Measurements from ENCODE around the gene OR2T11.
A peak's percentile ranks its signal among the peaks of the same experiment; 100 is the strongest.

OR2T11 gene

DNA sequence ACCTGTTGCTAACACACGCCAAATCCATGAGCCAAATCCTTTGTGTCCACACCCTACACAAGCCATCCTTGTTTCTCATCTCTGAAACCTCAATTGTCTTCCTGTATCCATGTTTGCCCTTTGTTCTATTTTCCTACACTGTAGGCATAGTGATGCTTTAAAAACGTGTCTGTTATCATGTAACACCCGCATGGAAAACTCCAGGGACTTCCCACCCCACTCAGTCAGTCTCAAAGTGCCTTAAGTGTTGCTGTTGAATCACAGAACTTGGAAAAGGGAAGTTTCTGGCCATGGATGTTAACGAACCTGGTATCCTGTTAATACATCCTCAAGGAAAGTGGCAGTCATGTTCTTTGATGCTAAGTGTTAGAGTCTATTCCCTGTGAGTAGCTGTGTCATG is 9.7 kb downstream of the OR2T11 start:
- DNase-seq (ENCODE audit: extremely low read depth, insufficient read length) = no peak
- H3K4me3 ChIP-seq (replicated peaks; ENCODE audit: low read depth, low read length) = no peak overlapping the region
- TF ChIP-seq, protein P1, sequence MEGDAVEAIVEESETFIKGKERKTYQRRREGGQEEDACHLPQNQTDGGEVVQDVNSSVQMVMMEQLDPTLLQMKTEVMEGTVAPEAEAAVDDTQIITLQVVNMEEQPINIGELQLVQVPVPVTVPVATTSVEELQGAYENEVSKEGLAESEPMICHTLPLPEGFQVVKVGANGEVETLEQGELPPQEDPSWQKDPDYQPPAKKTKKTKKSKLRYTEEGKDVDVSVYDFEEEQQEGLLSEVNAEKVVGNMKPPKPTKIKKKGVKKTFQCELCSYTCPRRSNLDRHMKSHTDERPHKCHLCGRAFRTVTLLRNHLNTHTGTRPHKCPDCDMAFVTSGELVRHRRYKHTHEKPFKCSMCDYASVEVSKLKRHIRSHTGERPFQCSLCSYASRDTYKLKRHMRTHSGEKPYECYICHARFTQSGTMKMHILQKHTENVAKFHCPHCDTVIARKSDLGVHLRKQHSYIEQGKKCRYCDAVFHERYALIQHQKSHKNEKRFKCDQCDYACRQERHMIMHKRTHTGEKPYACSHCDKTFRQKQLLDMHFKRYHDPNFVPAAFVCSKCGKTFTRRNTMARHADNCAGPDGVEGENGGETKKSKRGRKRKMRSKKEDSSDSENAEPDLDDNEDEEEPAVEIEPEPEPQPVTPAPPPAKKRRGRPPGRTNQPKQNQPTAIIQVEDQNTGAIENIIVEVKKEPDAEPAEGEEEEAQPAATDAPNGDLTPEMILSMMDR (IDR thresholded peaks at IDR 0.05; ENCODE audit: insufficient read depth, low read length, poor library complexity, severe bottlenecking) = no peak
- H3K27me3 ChIP-seq (replicated peaks; ENCODE audit: control insufficient read depth, insufficient read depth, low read length) = no peaks in the 10 kb centered on the region
- no peaks in the 10 kb centered on the region for H3K36me3 ChIP-seq (ENCODE audit: control insufficient read depth, insufficient read depth, low read length)

DNA sequence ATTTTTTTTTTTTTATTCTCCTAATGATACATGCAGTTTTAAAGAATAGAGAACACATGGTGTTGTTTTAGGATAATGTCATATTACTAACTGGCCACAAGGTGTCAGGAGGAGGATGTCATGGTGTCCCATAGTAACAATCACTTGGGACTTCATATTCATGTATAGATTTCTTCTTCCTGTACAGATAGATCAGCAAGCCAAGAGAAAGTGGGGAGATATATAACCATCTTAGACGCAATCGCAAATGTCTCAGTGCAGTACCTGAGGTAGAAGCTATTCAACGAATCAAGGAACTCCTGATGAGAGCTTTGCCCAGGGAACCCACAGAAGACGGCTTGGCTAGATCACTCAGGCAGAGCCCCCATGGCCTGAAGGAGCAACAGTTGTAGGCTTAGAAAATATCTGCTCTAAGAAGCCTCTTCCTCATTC is 12.3 kb downstream of the OR2T11 start:
- TF ChIP-seq, protein P1 (IDR thresholded peaks at IDR 0.05; ENCODE audit: insufficient read depth, low read length, poor library complexity, severe bottlenecking) = peak; percentile 47
- Histone ChIP-seq H3K4me3 (replicated peaks; ENCODE audit: low read depth, low read length) (no peak overlapping the region), H3K27me3 (replicated peaks; ENCODE audit: control insufficient read depth, insufficient read depth, low read length) (no peaks in the 10 kb centered on the region), H3K36me3 (ENCODE audit: control insufficient read depth, insufficient read depth, low read length) (no peaks in the 10 kb centered on the region)
- peak; percentile 57 for DNase-seq (ENCODE audit: extremely low read depth, insufficient read length)

DNA sequence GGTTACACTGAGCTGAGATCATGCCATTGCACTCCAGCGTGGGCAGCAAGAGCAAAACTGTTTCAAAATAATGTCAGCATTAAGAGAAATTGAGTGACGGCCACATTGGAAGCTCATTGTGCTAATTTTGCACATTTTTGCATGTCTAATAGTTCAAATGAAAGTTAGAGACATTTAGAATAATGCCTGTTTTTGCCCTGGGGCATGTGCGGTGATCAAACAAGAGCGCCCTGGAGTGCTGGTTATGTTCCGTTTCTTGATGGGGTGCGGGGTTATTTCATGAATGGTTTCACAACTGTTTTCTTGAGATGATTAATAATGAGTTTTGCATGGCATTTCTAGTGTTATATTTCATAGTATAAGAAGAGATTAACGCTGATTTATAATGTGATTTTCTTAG is 13.1 kb downstream of the OR2T11 start:
- Histone ChIP-seq H3K4me3 (replicated peaks; ENCODE audit: low read depth, low read length) (no peak overlapping the region), H3K27me3 (replicated peaks; ENCODE audit: control insufficient read depth, insufficient read depth, low read length) (no peaks in the 10 kb centered on the region), H3K36me3 (ENCODE audit: control insufficient read depth, insufficient read depth, low read length) (no peaks in the 10 kb centered on the region)
- no peak for DNase-seq (ENCODE audit: extremely low read depth, insufficient read length)
- TF ChIP-seq, protein P1 (IDR thresholded peaks at IDR 0.05; ENCODE audit: insufficient read depth, low read length, poor library complexity, severe bottlenecking) = no peak

DNA sequence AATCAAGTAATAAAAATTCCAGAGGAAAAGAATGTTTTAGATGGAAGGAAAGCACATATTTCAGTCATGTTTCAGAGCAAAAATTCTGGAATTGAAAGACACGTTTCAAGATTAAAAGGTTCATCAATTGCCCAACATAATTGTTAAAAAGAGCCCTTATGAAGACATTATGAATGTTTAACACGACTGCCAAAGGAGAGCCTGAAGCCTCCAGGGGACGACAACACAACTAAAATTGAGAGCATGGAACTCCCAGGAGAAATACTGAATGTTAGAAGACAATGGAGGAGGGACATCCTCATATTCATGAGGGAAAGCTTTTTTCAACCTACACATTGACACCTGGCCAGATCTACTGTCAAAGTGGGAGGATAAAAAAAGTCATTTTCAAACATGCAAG is 16.0 kb downstream of the OR2T11 start:
- TF ChIP-seq, protein P1 (IDR thresholded peaks at IDR 0.05; ENCODE audit: insufficient read depth, low read length, poor library complexity, severe bottlenecking) = peak; percentile 75
- no peak for DNase-seq (ENCODE audit: extremely low read depth, insufficient read length)
- Histone ChIP-seq H3K36me3 (ENCODE audit: control insufficient read depth, insufficient read depth, low read length) (no peaks in the 10 kb centered on the region), H3K4me3 (replicated peaks; ENCODE audit: low read depth, low read length) (no peak overlapping the region), H3K27me3 (replicated peaks; ENCODE audit: control insufficient read depth, insufficient read depth, low read length) (no peaks in the 10 kb centered on the region)

DNA sequence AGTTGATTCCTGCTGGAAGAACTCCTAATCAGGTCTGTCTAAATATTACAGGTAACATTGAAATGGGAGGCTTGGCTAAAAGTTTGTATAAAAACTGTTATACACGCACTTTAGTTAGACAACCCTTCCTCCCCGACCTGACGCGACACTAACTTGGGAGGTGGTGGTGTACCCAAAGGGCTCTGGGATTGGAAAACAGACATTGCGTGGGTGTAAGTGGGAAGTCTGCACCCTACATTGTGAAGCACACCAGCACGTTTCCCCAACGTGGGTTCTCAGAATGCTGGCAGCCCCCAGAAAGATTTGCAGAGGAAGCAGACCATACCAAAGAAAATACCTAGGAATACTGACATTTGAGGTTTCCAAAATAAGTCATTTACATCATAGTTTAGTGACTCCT is 16.8 kb downstream of the OR2T11 start:
- no peaks in the 10 kb centered on the region for H3K27me3 ChIP-seq (replicated peaks; ENCODE audit: control insufficient read depth, insufficient read depth, low read length)
- no peaks in the 10 kb centered on the region for H3K36me3 ChIP-seq (ENCODE audit: control insufficient read depth, insufficient read depth, low read length)
- H3K4me3 ChIP-seq (replicated peaks; ENCODE audit: low read depth, low read length) = no peak overlapping the region
- TF ChIP-seq, protein P1 (IDR thresholded peaks at IDR 0.05; ENCODE audit: insufficient read depth, low read length, poor library complexity, severe bottlenecking) = no peak
- DNase-seq (ENCODE audit: extremely low read depth, insufficient read length) = no peak

DNA sequence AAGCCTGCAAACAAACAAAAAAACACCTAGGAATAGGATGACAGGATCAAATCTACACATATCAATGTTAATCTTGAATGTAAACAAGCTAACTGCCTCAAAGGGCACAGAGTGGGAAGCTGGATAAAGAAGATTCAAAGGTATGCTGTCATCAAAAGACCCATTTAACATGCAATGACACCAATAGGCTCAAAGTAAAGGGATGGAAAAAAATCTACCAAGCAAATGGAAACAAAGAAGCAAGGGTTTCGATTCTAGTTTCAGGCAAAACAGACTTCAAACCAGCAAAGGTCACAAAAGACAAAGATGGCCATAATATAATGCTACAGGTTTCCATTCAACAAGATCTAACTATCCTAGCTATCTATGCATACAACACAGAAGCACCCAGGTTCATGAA is 21.1 kb downstream of the OR2T11 start:
- TF ChIP-seq, protein P1 (IDR thresholded peaks at IDR 0.05; ENCODE audit: insufficient read depth, low read length, poor library complexity, severe bottlenecking) = no peak
- Histone ChIP-seq H3K27me3 (replicated peaks; ENCODE audit: control insufficient read depth, insufficient read depth, low read length) (no peaks in the 10 kb centered on the region), H3K4me3 (replicated peaks; ENCODE audit: low read depth, low read length) (no peak overlapping the region), H3K36me3 (ENCODE audit: control insufficient read depth, insufficient read depth, low read length) (peaks cover 1% of the 10 kb centered on the region; the same call in 1 of the 2 replicates)
- DNase-seq (ENCODE audit: extremely low read depth, insufficient read length) = no peak
